Measurements from ENCODE around the gene GLG1.
"Not testable (repeated sequence)": the region's sequence is repeated elsewhere in the genome, so short reads cannot be mapped to it uniquely, and the experiment has no call there.

GLG1 gene

DNA sequence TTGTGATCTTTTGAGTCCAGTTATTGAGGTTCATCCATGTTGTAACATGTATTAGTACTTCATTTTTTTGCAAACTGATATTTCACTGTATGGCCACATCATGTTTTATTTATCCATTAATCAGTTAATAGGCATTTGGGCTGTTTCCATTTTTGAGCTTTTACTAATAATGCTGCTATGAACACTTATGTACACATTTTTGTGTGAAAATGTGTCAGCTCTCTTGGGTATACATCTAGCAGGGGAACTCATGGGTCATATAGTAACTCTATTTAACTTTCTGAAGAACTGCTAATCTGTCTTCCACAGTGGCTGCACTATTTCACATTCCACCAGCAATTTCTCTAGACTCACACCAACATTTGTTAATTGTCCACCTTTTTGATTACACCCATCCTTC lies 82.0 kb downstream of the GLG1 start:
- H3K27ac ChIP-seq (ENCODE audit: low read length): no peak overlapping the region
- H3K4me2 ChIP-seq (ENCODE audit: insufficient read depth, low read length): no peak overlapping the region
- H3K79me2 ChIP-seq (ENCODE audit: insufficient read depth, low read length): no peaks in the 10 kb centered on the region
- H3K9ac ChIP-seq (ENCODE audit: low read depth, low read length): no peak overlapping the region
- H3K4me3 ChIP-seq (ENCODE audit: low read depth in 1 of 2, low read length in 2 of 2): no peak overlapping the region
- H4K20me1 ChIP-seq (ENCODE audit: insufficient read depth, low read length): no peaks in the 10 kb centered on the region
- TF ChIP-seq EZH2 (IDR thresholded peaks at IDR 0.05; ENCODE audit: borderline replicate concordance, low read depth, low read length, severe bottlenecking): no peak
- TF ChIP-seq, protein P1, sequence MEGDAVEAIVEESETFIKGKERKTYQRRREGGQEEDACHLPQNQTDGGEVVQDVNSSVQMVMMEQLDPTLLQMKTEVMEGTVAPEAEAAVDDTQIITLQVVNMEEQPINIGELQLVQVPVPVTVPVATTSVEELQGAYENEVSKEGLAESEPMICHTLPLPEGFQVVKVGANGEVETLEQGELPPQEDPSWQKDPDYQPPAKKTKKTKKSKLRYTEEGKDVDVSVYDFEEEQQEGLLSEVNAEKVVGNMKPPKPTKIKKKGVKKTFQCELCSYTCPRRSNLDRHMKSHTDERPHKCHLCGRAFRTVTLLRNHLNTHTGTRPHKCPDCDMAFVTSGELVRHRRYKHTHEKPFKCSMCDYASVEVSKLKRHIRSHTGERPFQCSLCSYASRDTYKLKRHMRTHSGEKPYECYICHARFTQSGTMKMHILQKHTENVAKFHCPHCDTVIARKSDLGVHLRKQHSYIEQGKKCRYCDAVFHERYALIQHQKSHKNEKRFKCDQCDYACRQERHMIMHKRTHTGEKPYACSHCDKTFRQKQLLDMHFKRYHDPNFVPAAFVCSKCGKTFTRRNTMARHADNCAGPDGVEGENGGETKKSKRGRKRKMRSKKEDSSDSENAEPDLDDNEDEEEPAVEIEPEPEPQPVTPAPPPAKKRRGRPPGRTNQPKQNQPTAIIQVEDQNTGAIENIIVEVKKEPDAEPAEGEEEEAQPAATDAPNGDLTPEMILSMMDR (IDR thresholded peaks at IDR 0.05; ENCODE audit: borderline replicate concordance, extremely low read depth, low read length, poor library complexity, severe bottlenecking): no peak
- no peaks in the 10 kb centered on the region for H3K27me3 ChIP-seq (ENCODE audit: insufficient read depth, low read length, poor library complexity)
- H3K9me3 ChIP-seq (ENCODE audit: insufficient read depth, low read length, severe bottlenecking): no peaks in the 10 kb centered on the region
- H2AFZ ChIP-seq (ENCODE audit: low read depth, low read length): no peak overlapping the region
- no peak for ATAC-seq (ENCODE audit: insufficient read depth, low read depth)
- no peaks in the 10 kb centered on the region for H3K4me1 ChIP-seq (ENCODE audit: insufficient read depth, low read length)
- DNase-seq: no peak
- peaks cover 3% of the 10 kb centered on the region; the same call in 1 of the 2 replicates for H3K36me3 ChIP-seq (ENCODE audit: insufficient read depth, low read length)

- H2AFZ ChIP-seq (ENCODE audit: low read depth, low read length): no peak overlapping the region
- no peaks in the 10 kb centered on the region for H3K4me1 ChIP-seq (ENCODE audit: insufficient read depth, low read length)
- H3K36me3 ChIP-seq (ENCODE audit: insufficient read depth, low read length): peaks cover 3% of the 10 kb centered on the region; the same call in 1 of the 2 replicates
- no peaks in the 10 kb centered on the region for H3K79me2 ChIP-seq (ENCODE audit: insufficient read depth, low read length)
- TF ChIP-seq EZH2 (IDR thresholded peaks at IDR 0.05; ENCODE audit: borderline replicate concordance, low read depth, low read length, severe bottlenecking): no peak
- TF ChIP-seq, protein P1 (IDR thresholded peaks at IDR 0.05; ENCODE audit: borderline replicate concordance, extremely low read depth, low read length, poor library complexity, severe bottlenecking): no peak
- no peak overlapping the region for H3K4me2 ChIP-seq (ENCODE audit: insufficient read depth, low read length)
- DNase-seq (no peak), ATAC-seq (ENCODE audit: insufficient read depth, low read depth) (no peak)
- no peaks in the 10 kb centered on the region for H4K20me1 ChIP-seq (ENCODE audit: insufficient read depth, low read length)
- no peak overlapping the region for H3K9ac ChIP-seq (ENCODE audit: low read depth, low read length)
- no peaks in the 10 kb centered on the region for H3K27me3 ChIP-seq (ENCODE audit: insufficient read depth, low read length, poor library complexity)
- H3K27ac ChIP-seq (ENCODE audit: low read length): no peak overlapping the region
- no peak overlapping the region for H3K4me3 ChIP-seq (ENCODE audit: low read depth in 1 of 2, low read length in 2 of 2)
- no peaks in the 10 kb centered on the region for H3K9me3 ChIP-seq (ENCODE audit: insufficient read depth, low read length, severe bottlenecking)
Measured at GRCh38 chr16:74524117-74524516, 82.8 kb downstream of the GLG1 start.

GRCh38 chr16:74523706-74524105 lies 83.2 kb downstream of the GLG1 start:
- H3K9ac ChIP-seq (ENCODE audit: low read depth, low read length); H2AFZ ChIP-seq (ENCODE audit: low read depth, low read length); H3K4me1 ChIP-seq (ENCODE audit: insufficient read depth, low read length); H3K9me3 ChIP-seq (ENCODE audit: insufficient read depth, low read length, severe bottlenecking); ATAC-seq (ENCODE audit: insufficient read depth, low read depth); H3K4me3 ChIP-seq (ENCODE audit: low read depth in 1 of 2, low read length in 2 of 2); H4K20me1 ChIP-seq (ENCODE audit: insufficient read depth, low read length); DNase-seq; H3K27ac ChIP-seq (ENCODE audit: low read length); H3K4me2 ChIP-seq (ENCODE audit: insufficient read depth, low read length); H3K79me2 ChIP-seq (ENCODE audit: insufficient read depth, low read length); H3K36me3 ChIP-seq (ENCODE audit: insufficient read depth, low read length); H3K27me3 ChIP-seq (ENCODE audit: insufficient read depth, low read length, poor library complexity): not testable (repeated sequence)

DNA sequence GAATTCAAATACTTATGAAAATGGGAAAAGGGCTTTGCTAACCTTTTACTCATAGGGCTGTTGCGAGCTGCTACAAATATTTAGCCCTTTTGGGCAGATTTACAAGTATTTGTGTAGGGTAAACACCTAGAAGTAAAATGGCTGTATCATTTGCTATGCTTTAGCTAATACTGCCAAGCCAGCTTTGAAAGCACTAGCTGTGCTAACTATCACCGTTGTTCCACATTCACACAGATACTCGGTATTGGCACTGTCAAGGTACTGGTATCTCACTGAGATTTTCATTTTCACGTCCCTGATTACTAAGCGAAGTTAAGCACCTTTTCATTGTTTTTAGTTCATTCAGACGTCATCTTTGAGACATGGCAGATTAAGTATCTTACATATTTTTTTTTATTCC lies 84.8 kb downstream of the GLG1 start:
- H3K79me2 ChIP-seq (ENCODE audit: insufficient read depth, low read length): 0 out of 2 replicates have a peak, but pooled peaks cover 2% of the 10 kb centered on the region
- DNase-seq: no peak
- H3K4me1 ChIP-seq (ENCODE audit: insufficient read depth, low read length): no peaks in the 10 kb centered on the region
- TF ChIP-seq EZH2 (IDR thresholded peaks at IDR 0.05; ENCODE audit: borderline replicate concordance, low read depth, low read length, severe bottlenecking): no peak
- no peak overlapping the region for H3K27ac ChIP-seq (ENCODE audit: low read length)
- no peak overlapping the region for H3K4me3 ChIP-seq (ENCODE audit: low read depth in 1 of 2, low read length in 2 of 2)
- no peaks in the 10 kb centered on the region for H4K20me1 ChIP-seq (ENCODE audit: insufficient read depth, low read length)
- H3K36me3 ChIP-seq (ENCODE audit: insufficient read depth, low read length): peaks cover 3% of the 10 kb centered on the region; the same call in 1 of the 2 replicates
- H3K9ac ChIP-seq (ENCODE audit: low read depth, low read length): no peak overlapping the region
- no peak for ATAC-seq (ENCODE audit: insufficient read depth, low read depth)
- no peak overlapping the region for H2AFZ ChIP-seq (ENCODE audit: low read depth, low read length)
- H3K4me2 ChIP-seq (ENCODE audit: insufficient read depth, low read length): no peak overlapping the region
- H3K9me3 ChIP-seq (ENCODE audit: insufficient read depth, low read length, severe bottlenecking): no peaks in the 10 kb centered on the region
- H3K27me3 ChIP-seq (ENCODE audit: insufficient read depth, low read length, poor library complexity): no peaks in the 10 kb centered on the region

All from DND-41 (cell line).